Measurements from ENCODE around the gene CREBBP. TPM values are rescaled to one million over a fixed set of nuclear protein-coding genes. Genes with fewer than 3 reads are reported as not detected.

The CREBBP gene
- total and polyA plus RNA-seq, 9 donors = 35.6 to 94.5 (median 78.3) TPM

DNA sequence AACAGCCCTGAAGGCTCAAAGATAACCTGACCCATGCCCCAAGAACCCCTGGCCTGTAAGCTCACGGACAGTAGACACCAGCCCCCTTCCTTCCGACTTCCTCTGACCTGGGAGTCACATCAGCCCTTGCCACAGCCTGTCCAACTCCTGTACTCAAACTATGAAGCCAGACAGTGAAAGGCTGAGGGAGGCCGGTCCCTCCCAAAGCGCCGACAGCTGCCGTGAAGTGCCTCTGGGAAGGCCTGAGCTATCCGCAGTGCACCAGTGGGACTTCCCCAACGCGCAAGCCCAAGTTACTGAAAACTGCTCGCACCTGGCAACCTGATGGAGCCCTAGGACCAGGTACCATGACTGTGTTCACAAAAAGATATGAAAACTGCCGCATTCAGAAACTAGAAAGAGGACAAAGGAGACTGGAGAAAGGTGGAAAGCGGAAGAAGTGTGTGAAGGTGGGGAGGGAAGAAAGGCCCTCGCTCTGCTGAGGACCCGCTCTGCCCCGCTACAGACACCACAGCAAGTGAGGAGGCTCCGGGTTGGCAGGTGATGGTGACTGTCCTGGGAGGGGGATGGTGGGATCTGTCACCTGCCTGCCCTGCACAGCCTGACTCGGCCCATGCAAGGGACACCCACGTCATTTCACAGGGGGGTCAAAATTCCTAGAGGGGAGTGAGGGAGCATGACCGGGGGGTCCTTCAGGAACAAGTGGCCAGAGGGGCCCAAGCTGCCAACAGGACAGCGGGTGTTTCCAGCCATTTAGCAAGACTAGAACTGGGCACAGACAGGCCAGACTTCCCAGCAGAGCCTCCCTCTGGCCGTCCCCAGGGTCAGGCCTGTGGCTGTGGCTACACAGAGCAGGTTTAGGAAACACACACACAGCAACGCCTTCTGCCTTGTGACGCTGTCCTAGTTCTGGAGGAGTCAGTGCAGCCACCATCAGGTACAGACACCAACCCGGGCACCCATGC lies 150.1 kb downstream of the CREBBP start:
- no peaks in the 10 kb centered on the region for H3K36me3 ChIP-seq
- intact Hi-C loops (cut with DNase I) = no loop called here
- TF ChIP-seq POLR2A (IDR thresholded peaks at IDR 0.05) (no peak), EP300 (IDR thresholded peaks at IDR 0.05) (no peak)
- TF ChIP-seq, protein P1, sequence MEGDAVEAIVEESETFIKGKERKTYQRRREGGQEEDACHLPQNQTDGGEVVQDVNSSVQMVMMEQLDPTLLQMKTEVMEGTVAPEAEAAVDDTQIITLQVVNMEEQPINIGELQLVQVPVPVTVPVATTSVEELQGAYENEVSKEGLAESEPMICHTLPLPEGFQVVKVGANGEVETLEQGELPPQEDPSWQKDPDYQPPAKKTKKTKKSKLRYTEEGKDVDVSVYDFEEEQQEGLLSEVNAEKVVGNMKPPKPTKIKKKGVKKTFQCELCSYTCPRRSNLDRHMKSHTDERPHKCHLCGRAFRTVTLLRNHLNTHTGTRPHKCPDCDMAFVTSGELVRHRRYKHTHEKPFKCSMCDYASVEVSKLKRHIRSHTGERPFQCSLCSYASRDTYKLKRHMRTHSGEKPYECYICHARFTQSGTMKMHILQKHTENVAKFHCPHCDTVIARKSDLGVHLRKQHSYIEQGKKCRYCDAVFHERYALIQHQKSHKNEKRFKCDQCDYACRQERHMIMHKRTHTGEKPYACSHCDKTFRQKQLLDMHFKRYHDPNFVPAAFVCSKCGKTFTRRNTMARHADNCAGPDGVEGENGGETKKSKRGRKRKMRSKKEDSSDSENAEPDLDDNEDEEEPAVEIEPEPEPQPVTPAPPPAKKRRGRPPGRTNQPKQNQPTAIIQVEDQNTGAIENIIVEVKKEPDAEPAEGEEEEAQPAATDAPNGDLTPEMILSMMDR (IDR thresholded peaks at IDR 0.05) = no peak
- peak in 1 of 5 donors; percentile 21 for DNase-seq
- H3K27ac ChIP-seq = no peak overlapping the region
- H3K4me3 ChIP-seq = no peak overlapping the region
- no peaks in the 10 kb centered on the region for H3K27me3 ChIP-seq
- H3K9me3 ChIP-seq = no peaks in the 10 kb centered on the region
- peaks cover 3% of the 10 kb centered on the region for H3K4me1 ChIP-seq (ENCODE audit: insufficient read depth)
- 83 to 91% (median 85%) methylated on average over 24 of the region's 24 CpGs for WGBS, 3 donors

DNA sequence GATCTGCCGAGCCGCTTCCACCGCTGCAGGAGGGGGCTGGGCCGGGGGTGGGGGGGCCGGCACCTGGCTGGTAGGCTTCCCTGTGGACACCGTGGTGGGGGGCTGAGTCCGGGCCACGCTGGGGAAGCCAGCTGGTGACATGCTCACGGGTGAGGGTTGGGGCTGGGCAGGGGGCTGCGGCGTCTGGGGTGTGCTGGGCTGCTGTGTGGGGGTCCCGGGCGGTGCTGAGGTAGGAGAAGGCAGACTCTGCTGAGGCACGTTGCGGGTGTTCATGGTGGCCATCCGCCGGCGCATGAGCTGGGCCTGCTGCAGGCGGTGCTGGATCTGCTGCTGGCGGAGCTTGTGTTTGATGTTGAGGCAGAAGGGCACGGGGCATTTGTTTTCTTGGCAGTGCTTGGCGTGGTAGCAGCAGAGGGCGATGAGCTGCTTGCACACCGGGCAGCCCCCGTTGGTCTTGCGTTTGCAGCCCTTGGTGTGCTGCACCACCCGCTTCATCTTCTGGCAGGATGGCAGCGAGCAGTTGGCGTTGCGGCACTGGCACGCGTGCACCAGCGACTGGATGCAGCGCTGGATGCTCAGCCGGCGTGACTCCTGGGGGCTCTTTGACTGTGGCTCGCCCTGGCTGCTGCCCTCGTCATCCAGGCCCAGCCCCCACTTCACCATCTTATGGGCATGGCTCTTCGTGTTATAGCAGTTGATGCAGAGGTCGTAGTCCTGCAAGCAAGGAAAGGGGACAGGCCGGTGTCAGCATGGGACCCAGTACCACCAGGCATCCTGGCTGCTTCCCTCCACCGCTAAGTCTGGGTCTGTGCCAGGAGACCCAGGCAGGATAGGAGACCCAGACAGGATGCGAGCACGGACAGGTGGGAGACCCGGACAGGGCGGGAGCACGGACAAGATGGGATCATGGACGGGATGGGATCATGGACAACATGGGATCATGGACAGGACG lies 151.1 kb downstream of the CREBBP start:
- intact Hi-C loops (cut with DNase I) = no loop called here
- H3K36me3 ChIP-seq = no peaks in the 10 kb centered on the region
- H3K27ac ChIP-seq = no peak overlapping the region
- H3K4me3 ChIP-seq = no peak overlapping the region
- peak in 1 of 5 donors; percentile 32 for DNase-seq
- H3K27me3 ChIP-seq = no peaks in the 10 kb centered on the region
- H3K9me3 ChIP-seq = no peaks in the 10 kb centered on the region
- 87 to 89% (median 88%) methylated on average over 41 to 49 of the region's 49 CpGs for WGBS, 3 donors
- TF ChIP-seq EP300 (IDR thresholded peaks at IDR 0.05) (no peak), POLR2A (IDR thresholded peaks at IDR 0.05) (no peak)
- TF ChIP-seq, protein P1 (IDR thresholded peaks at IDR 0.05) = no peak
- H3K4me1 ChIP-seq (ENCODE audit: insufficient read depth) = peaks cover 3% of the 10 kb centered on the region

DNA sequence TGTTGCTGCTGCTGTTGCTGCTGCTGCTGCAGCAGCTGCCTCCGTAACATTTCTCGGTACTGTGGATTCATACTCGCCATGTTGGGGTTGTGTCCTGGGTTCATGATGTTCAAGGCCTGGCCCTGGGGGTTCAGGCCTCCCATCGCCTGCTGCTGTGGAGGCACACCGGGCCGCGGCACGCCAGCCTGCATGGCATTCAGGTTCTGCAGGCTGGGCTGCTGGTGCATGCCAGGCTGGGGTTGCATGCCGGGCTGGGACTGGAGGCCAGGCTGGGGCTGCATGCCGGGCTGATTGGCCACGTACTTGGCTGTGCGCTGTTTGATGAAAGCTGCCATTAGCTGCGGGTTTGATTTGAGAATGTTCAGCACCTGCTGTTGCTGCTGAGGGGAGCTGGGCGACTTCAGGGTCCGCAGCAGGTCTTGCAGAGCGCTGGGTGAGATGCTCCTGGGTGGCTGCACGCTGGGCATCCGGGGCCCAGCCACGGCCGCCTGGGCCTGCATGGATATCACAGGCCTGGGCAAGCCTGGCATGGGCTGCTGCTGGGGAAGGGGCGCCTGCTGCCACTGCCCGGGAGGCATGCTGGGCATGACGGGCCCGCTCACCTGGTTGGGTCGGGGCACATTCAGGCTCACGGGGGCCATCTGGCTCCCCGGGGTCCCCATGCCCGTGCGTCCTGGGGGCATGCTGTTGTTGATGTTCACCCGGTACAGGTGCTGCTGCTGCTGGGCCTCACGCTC lies 151.9 kb downstream of the CREBBP start:
- H3K27ac ChIP-seq = no peak overlapping the region
- H3K4me1 ChIP-seq (ENCODE audit: insufficient read depth) = peaks cover 3% of the 10 kb centered on the region
- H3K9me3 ChIP-seq = no peaks in the 10 kb centered on the region
- no peaks in the 10 kb centered on the region for H3K27me3 ChIP-seq
- no peak for TF ChIP-seq POLR2A (IDR thresholded peaks at IDR 0.05)
- TF ChIP-seq EP300 (IDR thresholded peaks at IDR 0.05) = no peak
- TF ChIP-seq, protein P1 (IDR thresholded peaks at IDR 0.05) = no peak
- WGBS, 3 donors = 89 to 96% (median 90%) methylated on average over 10 to 31 of the region's 31 CpGs
- no peak overlapping the region for H3K4me3 ChIP-seq
- intact Hi-C loops (cut with DNase I) = no loop called here
- peak in 1 of 5 donors; percentile 17 for DNase-seq
- H3K36me3 ChIP-seq = no peaks in the 10 kb centered on the region
